HG02885 (cell line): Measurements from ENCODE around the gene NOXA1.

Experiments used
- ATAC-seq: cut with Tn5 transposase; IDR thresholded peaks from one replicate; pipeline ENCODE4 v1.9.1; 2021; ENCODE audit warnings: mild to moderate bottlenecking; ENCODE audit not compliant: unreplicated experiment, poor library complexity

Gene NOXA1

GRCh38 chr9:137479892-137480685 is 56.9 kb downstream of the NOXA1 start:
- ATAC-seq, result no peak

GRCh38 chr9:137480686-137481683 is 57.8 kb downstream of the NOXA1 start:
- ATAC-seq, result no peak

- ATAC-seq, result no peak
Observed at GRCh38 chr9:137482094-137482781, 59.0 kb downstream of the NOXA1 start.
